Neuronal stem cell (in vitro differentiated cells): ENCODE measurements around the gene SMAP1.
"Not testable (repeated sequence)": the region's sequence is repeated elsewhere in the genome, so short reads cannot be mapped to it uniquely, and the experiment has no call there.

Experiments
- DNase-seq: peaks from one replicate; pipeline ENCODE4 v3.0.0-alpha.2; 2013; ENCODE audit warnings: low spot score
- H2AFZ ChIP-seq: one replicate; pipeline ENCODE4 v1.6.1; 2013; ENCODE audit warnings: mild to moderate bottlenecking, low read length, inconsistent platforms
- H2AK5ac ChIP-seq: 2 replicates; pipeline ENCODE4 v1.6.1; 2013; ENCODE audit warnings: low read depth, mild to moderate bottlenecking, inconsistent platforms, low read length, moderate library complexity, mixed read lengths
- H2BK120ac ChIP-seq: 2 replicates; pipeline ENCODE4 v1.6.1; 2013; ENCODE audit warnings: low read depth, mild to moderate bottlenecking, inconsistent platforms, low read length, moderate library complexity, mixed read lengths
- H2BK12ac ChIP-seq: one replicate; pipeline ENCODE4 v1.6.1; 2013; ENCODE audit warnings: low read length, inconsistent platforms
- H2BK15ac ChIP-seq: 2 replicates; pipeline ENCODE4 v1.6.1; 2013; ENCODE audit warnings: mild to moderate bottlenecking, low read length, inconsistent platforms, mixed read lengths
- H2BK5ac ChIP-seq: one replicate; pipeline ENCODE4 v1.6.1; 2013; ENCODE audit warnings: inconsistent platforms, mild to moderate bottlenecking, low read length, moderate library complexity
- H3K14ac ChIP-seq: one replicate; pipeline ENCODE4 v1.6.1; 2013; ENCODE audit warnings: low read length, inconsistent platforms
- H3K18ac ChIP-seq: 2 replicates; pipeline ENCODE4 v1.6.1; 2013; ENCODE audit warnings: low read length, inconsistent platforms
- H3K23ac ChIP-seq: 2 replicates; pipeline ENCODE4 v1.6.1; 2013; ENCODE audit warnings: low read depth, mild to moderate bottlenecking, mixed read lengths, low read length, inconsistent platforms; ENCODE audit not compliant: poor library complexity
- H3K27ac ChIP-seq: replicated peaks from 3 replicates; pipeline ENCODE4 v1.5.1; 2013; ENCODE audit warnings: low read length, inconsistent platforms
- H3K27me3 ChIP-seq, 3 experiments: 2 replicates each; pipeline ENCODE4 v1.6.1; 2013; ENCODE audit warnings: low read length in 3 of 3, mild to moderate bottlenecking in 2 of 3, inconsistent platforms in 1 of 3, low read depth in 1 of 3, mixed read lengths in 1 of 3, moderate library complexity in 1 of 3; ENCODE audit not compliant: control insufficient read depth in 3 of 3, insufficient read depth in 3 of 3
- H3K36me3 ChIP-seq, 2 donors: replicated peaks in 1 of 2; 2 replicates each; pipeline ENCODE4 v1.6.1; 2013; ENCODE audit warnings: low read length in 2 of 2; ENCODE audit not compliant: control insufficient read depth in 2 of 2, insufficient read depth in 2 of 2
- H3K4ac ChIP-seq: 2 replicates; pipeline ENCODE4 v1.6.1; 2013; ENCODE audit warnings: inconsistent platforms, mild to moderate bottlenecking, low read length, moderate library complexity
- H3K4me1 ChIP-seq, 2 donors: 1 replicate in 1 of 2; 2 replicates in 1 of 2; pipeline ENCODE4 v1.6.1; 2013; ENCODE audit warnings: low read length in 2 of 2, low read depth in 1 of 2; ENCODE audit not compliant: control insufficient read depth in 2 of 2, insufficient read depth in 1 of 2
- H3K4me2 ChIP-seq: one replicate; pipeline ENCODE4 v1.6.1; 2013; ENCODE audit warnings: mild to moderate bottlenecking, low read length, inconsistent platforms; ENCODE audit not compliant: insufficient read depth, poor library complexity, severe bottlenecking
- H3K4me3 ChIP-seq, 2 donors: 2 replicates each; pipeline ENCODE4 v1.5.1; 2013; ENCODE audit warnings: low read length in 2 of 2, mild to moderate bottlenecking in 2 of 2, inconsistent platforms in 1 of 2, moderate library complexity in 1 of 2
- H3K79me1 ChIP-seq: one replicate; pipeline ENCODE4 v1.6.1; 2013; ENCODE audit warnings: low read depth, mild to moderate bottlenecking, inconsistent platforms, low read length, moderate library complexity
- H3K9ac ChIP-seq: one replicate; pipeline ENCODE4 v1.6.1; 2013; ENCODE audit warnings: mild to moderate bottlenecking, low read depth, low read length, inconsistent platforms; ENCODE audit not compliant: poor library complexity
- H3K9me3 ChIP-seq, 2 donors: replicated peaks in 1 of 2; 2 replicates each; pipeline versions ENCODE3 to v1.6.1; 2013; ENCODE audit warnings: low read length in 2 of 2, mild to moderate bottlenecking in 2 of 2, inconsistent platforms in 1 of 2, low read depth in 1 of 2, mixed read lengths in 1 of 2, moderate library complexity in 1 of 2; ENCODE audit not compliant: control insufficient read depth in 2 of 2, insufficient read depth in 1 of 2
- H4K8ac ChIP-seq: one replicate; pipeline ENCODE4 v1.6.1; 2013; ENCODE audit warnings: low read depth, mild to moderate bottlenecking, inconsistent platforms, low read length, moderate library complexity
- H4K91ac ChIP-seq: one replicate; pipeline ENCODE4 v1.6.1; 2013; ENCODE audit warnings: low read length, low read depth, mild to moderate bottlenecking, inconsistent platforms; ENCODE audit not compliant: poor library complexity
- WGBS, 2 donors: extraction: QIAGEN DNeasy Blood & Tissue Kit; methylation state at CpG; one replicate each; pipeline ENCODE4 v1.1.7; 2013; ENCODE audit warnings: missing lambda C conversion rate in 2 of 2, mixed read lengths in 1 of 2; ENCODE audit not compliant: insufficient read length in 2 of 2, insufficient replicate concordance in 1 of 2; ENCODE audit errors: extremely low coverage in 2 of 2; 5-methylcytosine and 5-hydroxymethylcytosine counted together

Gene SMAP1

GRCh38 chr6:70742462-70742861 is 74.8 kb downstream of the SMAP1 start:
- not testable (repeated sequence) for H3K4me3 ChIP-seq, H3K36me3 ChIP-seq, H3K4me2 ChIP-seq, H3K23ac ChIP-seq, H3K9ac ChIP-seq, H4K91ac ChIP-seq, H3K27me3 ChIP-seq, H3K4ac ChIP-seq, H2BK120ac ChIP-seq, H3K4me1 ChIP-seq, H2AFZ ChIP-seq, H3K27ac ChIP-seq, H4K8ac ChIP-seq, H2BK5ac ChIP-seq, DNase-seq, H2AK5ac ChIP-seq, H3K18ac ChIP-seq, H2BK15ac ChIP-seq, H3K14ac ChIP-seq, H3K79me1 ChIP-seq, H2BK12ac ChIP-seq
- peaks cover 0 to 25% of the 10 kb centered on the region in 2 donors for H3K9me3 ChIP-seq
- WGBS, 2 donors = no CpG with 5 or more reads among the region's 3 CpGs

- H2BK12ac ChIP-seq = no peak overlapping the region
- no peak for DNase-seq
- no peak overlapping the region for H2AFZ ChIP-seq
- no peak overlapping the region for H3K23ac ChIP-seq
- H3K27ac ChIP-seq = no peak overlapping the region
- no peaks in the 10 kb centered on the region for H3K36me3 ChIP-seq
- H2BK5ac ChIP-seq = no peak overlapping the region
- H3K4me3 ChIP-seq = no peak overlapping the region
- no peak overlapping the region for H2BK120ac ChIP-seq
- no peak overlapping the region for H2AK5ac ChIP-seq
- no peak overlapping the region for H4K91ac ChIP-seq
- no peak overlapping the region for H4K8ac ChIP-seq
- H3K79me1 ChIP-seq = no peaks in the 10 kb centered on the region
- no peak overlapping the region for H2BK15ac ChIP-seq
- H3K4ac ChIP-seq = no peak overlapping the region
- H3K14ac ChIP-seq = no peak overlapping the region
- no peaks in the 10 kb centered on the region for H3K27me3 ChIP-seq
- H3K9ac ChIP-seq = no peak overlapping the region
- H3K9me3 ChIP-seq = peaks cover 0 to 3% of the 10 kb centered on the region in 2 donors
- WGBS, 2 donors = no CpG with 5 or more reads among the region's 1 CpG
- H3K18ac ChIP-seq = no peak overlapping the region
- no peak overlapping the region for H3K4me2 ChIP-seq
- no peaks in the 10 kb centered on the region for H3K4me1 ChIP-seq
Observed at GRCh38 chr6:70753870-70754380, 86.2 kb downstream of the SMAP1 start.

GRCh38 chr6:70758883-70759282 is 91.2 kb downstream of the SMAP1 start:
- no peak overlapping the region for H2AFZ ChIP-seq
- peaks cover 0 to 3% of the 10 kb centered on the region in 2 donors for H3K9me3 ChIP-seq
- DNase-seq = no peak
- no peak overlapping the region for H3K27ac ChIP-seq
- no peak overlapping the region for H3K14ac ChIP-seq
- no peaks in the 10 kb centered on the region for H3K4me1 ChIP-seq
- no peak overlapping the region for H3K23ac ChIP-seq
- no peaks in the 10 kb centered on the region for H3K79me1 ChIP-seq
- no peak overlapping the region for H3K4ac ChIP-seq
- H3K4me3 ChIP-seq = no peak overlapping the region
- WGBS, 2 donors = no CpG with 5 or more reads among the region's 1 CpG
- H3K4me2 ChIP-seq = no peak overlapping the region
- H3K27me3 ChIP-seq = no peaks in the 10 kb centered on the region
- H4K91ac ChIP-seq = no peak overlapping the region
- H2BK120ac ChIP-seq = no peak overlapping the region
- H3K18ac ChIP-seq = no peak overlapping the region
- no peak overlapping the region for H2AK5ac ChIP-seq
- no peaks in the 10 kb centered on the region for H3K36me3 ChIP-seq
- no peak overlapping the region for H3K9ac ChIP-seq
- H2BK5ac ChIP-seq = no peak overlapping the region
- no peak overlapping the region for H4K8ac ChIP-seq
- H2BK12ac ChIP-seq = no peak overlapping the region
- H2BK15ac ChIP-seq = no peak overlapping the region

GRCh38 chr6:70763754-70764510 is 96.2 kb downstream of the SMAP1 start:
- Histone ChIP-seq H3K79me1 (no peaks in the 10 kb centered on the region), H3K14ac (no peak overlapping the region), H2BK120ac (no peak overlapping the region), H2BK5ac (no peak overlapping the region), H2AFZ (no peak overlapping the region), H4K91ac (no peak overlapping the region), H3K4me3 (no peak overlapping the region), H3K27me3 (no peaks in the 10 kb centered on the region), H3K9ac (no peak overlapping the region), H3K18ac (no peak overlapping the region), H2BK12ac (no peak overlapping the region), H3K36me3 (peaks cover 2 to 5% of the 10 kb centered on the region in 2 donors), H2AK5ac (no peak overlapping the region), H3K4ac (no peak overlapping the region), H3K27ac (no peak overlapping the region), H2BK15ac (no peak overlapping the region), H3K23ac (no peak overlapping the region), H3K9me3 (no peaks in the 10 kb centered on the region), H3K4me1 (no peaks in the 10 kb centered on the region), H4K8ac (no peak overlapping the region), H3K4me2 (no peak overlapping the region)
- DNase-seq = no peak
- no CpG with 5 or more reads among the region's 4 CpGs for WGBS, 2 donors
